ENCODE results near the gene SLC38A11.
"Not testable (repeated sequence)": the region's sequence is repeated elsewhere in the genome, so short reads cannot be mapped to it uniquely, and the experiment has no call there.

The SLC38A11 gene

GRCh38 chr2:164875334-164876205, 79.8 kb downstream of the SLC38A11 start:
- DNase-seq: no peak

- DNase-seq: no peak
These were observed 82.0 kb downstream of the SLC38A11 start for GRCh38 chr2:164873210-164873908.

- DNase-seq: no peak
These were observed 83.9 kb downstream of the SLC38A11 start for GRCh38 chr2:164871404-164871803.

- no peak for DNase-seq
These were observed 85.9 kb downstream of the SLC38A11 start for GRCh38 chr2:164869420-164869772.

GRCh38 chr2:164868563-164869419, 86.5 kb downstream of the SLC38A11 start:
- DNase-seq: peak; percentile 44

- no peak for DNase-seq
These were observed 87.4 kb downstream of the SLC38A11 start for GRCh38 chr2:164867779-164868397.

- not testable (repeated sequence) for DNase-seq
These were observed 88.9 kb downstream of the SLC38A11 start for GRCh38 chr2:164866381-164866780.

- DNase-seq: no peak
These were observed 94.7 kb downstream of the SLC38A11 start for GRCh38 chr2:164860694-164861042.

- not testable (repeated sequence) for DNase-seq
These were observed 95.2 kb downstream of the SLC38A11 start for GRCh38 chr2:164859906-164860693.

GRCh38 chr2:164859251-164859818, 96.0 kb downstream of the SLC38A11 start:
- no peak for DNase-seq

- DNase-seq: no peak
These were observed 103.2 kb downstream of the SLC38A11 start for GRCh38 chr2:164852086-164852485.

GRCh38 chr2:164850235-164850634, 105.1 kb downstream of the SLC38A11 start:
- no peak for DNase-seq

GRCh38 chr2:164849506-164849905, 105.8 kb downstream of the SLC38A11 start:
- no peak for DNase-seq

GRCh38 chr2:164847981-164848741, 107.2 kb downstream of the SLC38A11 start:
- no peak for DNase-seq

GRCh38 chr2:164847291-164847690, 108.0 kb downstream of the SLC38A11 start:
- DNase-seq: no peak

- DNase-seq: no peak
These were observed 109.0 kb downstream of the SLC38A11 start for GRCh38 chr2:164846276-164846675.

Data from EL (cell line).